H1 (cell line): ENCODE results near the gene PRR14L. TPM values are rescaled to one million over a fixed set of nuclear protein-coding genes. Genes with fewer than 3 reads are reported as not detected.
"Not testable (repeated sequence)": the region's sequence is repeated elsewhere in the genome, so short reads cannot be mapped to it uniquely, and the experiment has no call there.

ENCODE experiments used
- CTCF ChIA-PET: fragments of 300-600 bp; sonication (Branson Sonifier 250); formaldehyde crosslinking; loops from one replicate; lab custom pipeline; 2021; ENCODE audit not compliant: partially characterized antibody; lab: Charles Lee
- POLR2A ChIA-PET: fragments of 300-600 bp; sonication (Branson Sonifier 250); formaldehyde crosslinking; loops from one replicate; lab custom pipeline; 2021; ENCODE audit warnings: inconsistent platforms; ENCODE audit not compliant: partially characterized antibody; lab: Charles Lee
- DNase-seq, 2 experiments: peaks; one replicate each; pipeline versions ENCODE4 v3.0.0 to v3.0.0-alpha.2; 2010 to 2022; ENCODE audit warnings: low spot score in 2 of 2, low read depth in 1 of 2, mixed read lengths in 1 of 2
- FAIRE-seq: peaks from 2 replicates; lab custom pipeline; 2011; peaks lifted over from hg19 to GRCh38; lab: Jason Lieb, UNC
- H2AFZ ChIP-seq: 2 replicates; pipeline ENCODE4 v1.8.1; 2012; ENCODE audit warnings: low read length, inconsistent platforms
- H2AK5ac ChIP-seq: 2 replicates; pipeline ENCODE4 v1.6.1; 2013; ENCODE audit warnings: low read depth, low read length
- H2BK120ac ChIP-seq: replicated peaks from 2 replicates; pipeline ENCODE3; 2013; ENCODE audit warnings: low read depth, low read length, inconsistent platforms
- H2BK12ac ChIP-seq: 2 replicates; pipeline ENCODE4 v1.6.1; 2013; ENCODE audit warnings: low read depth, low read length
- H2BK15ac ChIP-seq: 2 replicates; pipeline ENCODE4 v1.6.1; 2013; ENCODE audit warnings: low read length
- H2BK20ac ChIP-seq: 2 replicates; pipeline ENCODE4 v1.6.1; 2013; ENCODE audit warnings: low read length
- H2BK5ac ChIP-seq: 2 replicates; pipeline ENCODE4 v1.6.1; 2013; ENCODE audit warnings: low read depth, low read length
- H3K14ac ChIP-seq: 2 replicates; pipeline ENCODE4 v1.6.1; 2013; ENCODE audit warnings: inconsistent platforms; ENCODE audit not compliant: insufficient read length
- H3K18ac ChIP-seq: 2 replicates; pipeline ENCODE4 v1.6.1; 2013; ENCODE audit warnings: low read length; ENCODE audit errors: extremely low read depth
- H3K23ac ChIP-seq: 2 replicates; pipeline ENCODE4 v1.6.1; 2013; ENCODE audit warnings: inconsistent platforms; ENCODE audit not compliant: insufficient read length
- H3K23me2 ChIP-seq: 2 replicates; pipeline ENCODE4 v1.6.1; 2013; ENCODE audit warnings: low read depth, low read length
- H3K27ac ChIP-seq: 2 replicates; pipeline ENCODE4 v1.6.1; 2011; ENCODE audit warnings: low read depth, low read length, inconsistent platforms
- H3K27me3 ChIP-seq, 4 experiments: replicated peaks in 1 of 4; 1 replicate in 1 of 4; 2 replicates in 3 of 4; pipeline versions ENCODE4 v1.6.1 to v1.8.1; 2011 to 2013; ENCODE audit warnings: low read length in 3 of 4, mild to moderate bottlenecking in 3 of 4, inconsistent platforms in 2 of 4, mixed read lengths in 2 of 4, moderate library complexity in 1 of 4; ENCODE audit not compliant: control insufficient read depth in 3 of 4, insufficient read depth in 3 of 4; ENCODE audit errors: extremely low read depth in 1 of 4
- H3K36me3 ChIP-seq, 4 experiments: 2 replicates each; pipeline versions ENCODE4 v1.6.1 to v1.8.1; 2011 to 2013; ENCODE audit warnings: mild to moderate bottlenecking in 4 of 4, low read length in 3 of 4, moderate library complexity in 2 of 4, control low read depth in 1 of 4, inconsistent platforms in 1 of 4; ENCODE audit not compliant: insufficient read depth in 4 of 4, control insufficient read depth in 2 of 4
- H3K4ac ChIP-seq: replicated peaks from 2 replicates; pipeline ENCODE3; 2013; ENCODE audit warnings: low read length, low read depth, mixed read lengths, inconsistent platforms; ENCODE audit not compliant: insufficient read length
- H3K4me1 ChIP-seq, 4 experiments: replicated peaks in 1 of 4; 1 replicate in 1 of 4; 2 replicates in 3 of 4; pipeline versions ENCODE4 v1.6.1 to v1.8.1; 2011 to 2013; ENCODE audit warnings: low read length in 3 of 4, inconsistent platforms in 2 of 4, mixed read lengths in 1 of 4; ENCODE audit not compliant: insufficient read depth in 4 of 4, control insufficient read depth in 3 of 4
- H3K4me2 ChIP-seq, 2 experiments: 2 replicates each; pipeline versions ENCODE4 v1.6.1 to v1.8.1; 2011 to 2013; ENCODE audit warnings: low read depth in 2 of 2, low read length in 2 of 2, control low read depth in 1 of 2, inconsistent platforms in 1 of 2, mild to moderate bottlenecking in 1 of 2; ENCODE audit not compliant: insufficient read depth in 1 of 2
- H3K4me3 ChIP-seq, 4 experiments: fragments of 200-600, 300-600 bp in 1 of 4; sonication (generic), shearing (Covaris generic), sonication (Bioruptor Twin) in 1 of 4; 2 replicates each; pipeline versions ENCODE4 v1.5.1 to v1.8.1; 2011 to 2016; ENCODE audit warnings: low read length in 4 of 4, low read depth in 3 of 4, control low read depth in 2 of 4, inconsistent platforms in 2 of 4, mild to moderate bottlenecking in 2 of 4, mixed read lengths in 1 of 4, moderate library complexity in 1 of 4; ENCODE audit not compliant: insufficient read depth in 2 of 4; ENCODE audit errors: extremely low read depth in 1 of 4
- H3K56ac ChIP-seq: replicated peaks from 2 replicates; pipeline ENCODE3; 2013; ENCODE audit warnings: low read depth, mild to moderate bottlenecking, mixed read lengths, low read length, inconsistent platforms; ENCODE audit not compliant: insufficient read length
- H3K79me1 ChIP-seq: 2 replicates; pipeline ENCODE4 v1.6.1; 2013; ENCODE audit warnings: low read depth, low read length, control low read depth
- H3K79me2 ChIP-seq, 2 experiments: 2 replicates each; pipeline versions ENCODE4 v1.6.1 to v1.8.1; 2012 to 2013; ENCODE audit warnings: low read length in 2 of 2, mild to moderate bottlenecking in 2 of 2, inconsistent platforms in 1 of 2; ENCODE audit not compliant: insufficient read depth in 2 of 2, control insufficient read depth in 1 of 2
- H3K9ac ChIP-seq, 4 experiments: replicated peaks in 1 of 4; 1 replicate in 1 of 4; 2 replicates in 3 of 4; pipeline versions ENCODE4 v1.6.1 to v1.8.1; 2011 to 2013; ENCODE audit warnings: low read depth in 3 of 4, low read length in 3 of 4, control low read depth in 2 of 4, mild to moderate bottlenecking in 2 of 4, moderate library complexity in 2 of 4, inconsistent platforms in 1 of 4; ENCODE audit errors: extremely low read depth in 1 of 4
- H3K9me3 ChIP-seq, 2 experiments: 2 replicates each; pipeline versions ENCODE4 v1.6.1 to v1.8.1; 2012 to 2013; ENCODE audit warnings: mild to moderate bottlenecking in 2 of 2, moderate library complexity in 2 of 2, control low read depth in 1 of 2, inconsistent platforms in 1 of 2, low read depth in 1 of 2, low read length in 1 of 2, mixed read lengths in 1 of 2; ENCODE audit not compliant: insufficient read depth in 2 of 2
- H4K20me1 ChIP-seq, 2 experiments: replicated peaks in 1 of 2; 2 replicates each; pipeline versions ENCODE3 to v1.8.1; 2011 to 2013; ENCODE audit warnings: inconsistent platforms in 2 of 2, low read length in 2 of 2, mild to moderate bottlenecking in 1 of 2; ENCODE audit not compliant: insufficient read depth in 2 of 2, control insufficient read depth in 1 of 2
- H4K5ac ChIP-seq: 2 replicates; pipeline ENCODE4 v1.6.1; 2013; ENCODE audit warnings: low read length, low read depth, mixed read lengths, inconsistent platforms; ENCODE audit not compliant: insufficient read length
- H4K8ac ChIP-seq: 2 replicates; pipeline ENCODE4 v1.8.0; 2013; ENCODE audit warnings: mild to moderate bottlenecking, moderate library complexity, low read length, inconsistent platforms; ENCODE audit not compliant: insufficient read depth; ENCODE audit errors: extremely low read depth
- H4K91ac ChIP-seq: replicated peaks from 2 replicates; pipeline ENCODE3; 2013; ENCODE audit warnings: low read length, mixed read lengths, inconsistent platforms; ENCODE audit not compliant: insufficient read length
- WGBS, 2 experiments: shearing (Covaris generic) in 1 of 2; methylation state at CpG; one replicate each; pipeline versions ENCODE4 v1.1.6 to v1.1.7; 2013 to 2015; ENCODE audit warnings: low lambda C conversion rate in 2 of 2, mixed read lengths in 2 of 2, inconsistent platforms in 1 of 2, low coverage in 1 of 2, missing lambda C conversion rate in 1 of 2; ENCODE audit not compliant: insufficient replicate concordance in 2 of 2, insufficient coverage in 1 of 2, insufficient read length in 1 of 2; ENCODE audit errors: extremely low coverage in 1 of 2, missing lambda C conversion rate in 1 of 2; 5-methylcytosine and 5-hydroxymethylcytosine counted together
- polyA plus RNA-seq, 7 experiments: library from polyadenylated mRNA; depleted of rRNA in 3 of 7; stranded (reverse) in 5 of 7; unstranded in 2 of 7; fragments of >200 nt in 5 of 7; fragments of 200-250 nt in 2 of 7; gene quantifications; 1 replicate in 5 of 7; 2 replicates in 1 of 7; 4 replicates in 1 of 7; pipeline versions ENCODE4 v1.2.1 to v1.2.3, GENCODE V29; 2011 to 2013; ENCODE audit warnings: missing spikeins in 2 of 7, mixed read lengths in 2 of 7
- total RNA-seq: library from RNA; stranded (reverse); fragmentation: NEBNext Ultra II Directional; extraction: Animal tissue kit (Norgen Biotek cat#: 25700); gene quantifications from 2 replicates; pipeline ENCODE4 v1.2.1, GENCODE V29; 2021

The PRR14L gene
- total and polyA plus RNA-seq, 2 of the 8 experiments (the other 6 are each of a cell fraction or from before 2014, with no cell fraction given), result 26.5 to 98.6 TPM

DNA sequence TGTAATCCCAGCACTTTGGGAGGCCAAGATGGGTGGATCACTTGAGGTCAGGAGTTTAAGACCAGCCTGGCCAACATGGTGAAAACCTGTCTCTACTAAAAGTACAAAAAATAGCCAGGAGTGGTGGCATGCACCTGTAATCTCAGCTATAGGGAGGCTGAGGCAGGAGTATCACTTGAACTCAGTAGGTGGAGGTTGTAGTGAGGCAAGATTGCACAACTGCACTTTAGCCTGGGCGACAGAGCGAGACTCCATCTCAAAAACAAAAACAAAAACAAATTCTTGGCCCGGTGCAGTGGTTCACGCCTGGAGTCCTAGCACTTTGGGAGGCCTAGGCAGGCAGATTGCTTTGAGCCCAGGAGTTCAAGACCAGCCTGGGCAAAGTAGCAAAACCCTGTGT is 81.1 kb downstream of the PRR14L start:
- FAIRE-seq, H2AK5ac ChIP-seq, H3K4me3 ChIP-seq, H3K79me1 ChIP-seq, H3K9ac ChIP-seq, H4K5ac ChIP-seq, H3K23ac ChIP-seq, H3K18ac ChIP-seq, H3K79me2 ChIP-seq, H3K27me3 ChIP-seq, H3K4ac ChIP-seq, H2BK12ac ChIP-seq, DNase-seq, H3K14ac ChIP-seq, H3K9me3 ChIP-seq, H3K56ac ChIP-seq, H3K4me2 ChIP-seq, H4K20me1 ChIP-seq, H3K36me3 ChIP-seq, POLR2A ChIA-PET, H3K27ac ChIP-seq, H3K23me2 ChIP-seq, H2BK5ac ChIP-seq, H3K4me1 ChIP-seq, H2BK20ac ChIP-seq, H2BK120ac ChIP-seq, H2AFZ ChIP-seq, H4K91ac ChIP-seq, H2BK15ac ChIP-seq, H4K8ac ChIP-seq: not testable (repeated sequence)
- CTCF ChIA-PET, result interaction anchor here (1.0 to 1.7 kb wide), 6 partner anchors 14 to 326 kb away, joined by 3 to 5 read pairs (median 4); no protein-coding TSS in a partner anchor
- WGBS, 2 experiments, result 93% methylated on average over 4 of the region's 4 CpGs; no CpG with 5 or more reads in 1 of the 2 experiments
